Suprapubic skin (tissue), 3 donors: ENCODE measurements around the gene MATK.

Experiments
- POLR2A ChIP-seq, 2 donors: fragments of 450-650 bp; IDR thresholded peaks; one replicate each; pipeline ENCODE4 v1.6.1; 2017; ENCODE audit warnings: antibody characterized with exemption in 2 of 2, mild to moderate bottlenecking in 2 of 2, moderate library complexity in 2 of 2
- TF ChIP-seq, protein P1 (sequence below), 2 donors: fragments of 200-600 bp in 1 of 2; fragments of 450-650 bp in 1 of 2; sonication (generic) in 1 of 2; IDR thresholded peaks; one replicate each; pipeline ENCODE4 v1.5.1; 2016 to 2019; ENCODE audit warnings: antibody characterized with exemption in 2 of 2, mild to moderate bottlenecking in 1 of 2, moderate library complexity in 1 of 2

GRCh38 chr19:3752492-3752891 is 33.7 kb downstream of the MATK start:
- TF ChIP-seq, protein P1, sequence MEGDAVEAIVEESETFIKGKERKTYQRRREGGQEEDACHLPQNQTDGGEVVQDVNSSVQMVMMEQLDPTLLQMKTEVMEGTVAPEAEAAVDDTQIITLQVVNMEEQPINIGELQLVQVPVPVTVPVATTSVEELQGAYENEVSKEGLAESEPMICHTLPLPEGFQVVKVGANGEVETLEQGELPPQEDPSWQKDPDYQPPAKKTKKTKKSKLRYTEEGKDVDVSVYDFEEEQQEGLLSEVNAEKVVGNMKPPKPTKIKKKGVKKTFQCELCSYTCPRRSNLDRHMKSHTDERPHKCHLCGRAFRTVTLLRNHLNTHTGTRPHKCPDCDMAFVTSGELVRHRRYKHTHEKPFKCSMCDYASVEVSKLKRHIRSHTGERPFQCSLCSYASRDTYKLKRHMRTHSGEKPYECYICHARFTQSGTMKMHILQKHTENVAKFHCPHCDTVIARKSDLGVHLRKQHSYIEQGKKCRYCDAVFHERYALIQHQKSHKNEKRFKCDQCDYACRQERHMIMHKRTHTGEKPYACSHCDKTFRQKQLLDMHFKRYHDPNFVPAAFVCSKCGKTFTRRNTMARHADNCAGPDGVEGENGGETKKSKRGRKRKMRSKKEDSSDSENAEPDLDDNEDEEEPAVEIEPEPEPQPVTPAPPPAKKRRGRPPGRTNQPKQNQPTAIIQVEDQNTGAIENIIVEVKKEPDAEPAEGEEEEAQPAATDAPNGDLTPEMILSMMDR (IDR thresholded peaks at IDR 0.05) = no peak
- TF ChIP-seq POLR2A (IDR thresholded peaks at IDR 0.05) = no peak
